K562 (cell line): Measurements from ENCODE around the gene ULK1. TPM values are rescaled to one million over a fixed set of nuclear protein-coding genes. Genes with fewer than 3 reads are reported as not detected.

Experiments
- AFF4 ChIP-seq: sonication (generic); formaldehyde crosslinking; IDR thresholded peaks from 2 replicates; pipeline ENCODE4 v1.8.0; 2023; ENCODE audit warnings: mild to moderate bottlenecking, missing genetic modification reagents
- ARNT ChIP-seq, 2 experiments: fragments of 450-650 bp; IDR thresholded peaks; 2 replicates each; pipeline ENCODE4 v1.6.1; 2016; ENCODE audit warnings: mild to moderate bottlenecking in 1 of 2
- CHCHD3 ChIP-seq: fragments of 250-450 bp; sonication (Bioruptor Pico); IDR thresholded peaks from 2 replicates; pipeline ENCODE4 v2.1.2; 2022; ENCODE audit warnings: mild to moderate bottlenecking
- FOXA1 ChIP-seq: fragments of 450-650 bp; IDR thresholded peaks from 2 replicates; pipeline ENCODE4 v1.6.1; 2016; ENCODE audit warnings: mild to moderate bottlenecking, borderline replicate concordance
- GATAD2B ChIP-seq: fragments of 450-650 bp; IDR thresholded peaks from 2 replicates; pipeline ENCODE4 v1.6.1; 2017; ENCODE audit warnings: mild to moderate bottlenecking, borderline replicate concordance
- KLF1 ChIP-seq: fragments of 450-650 bp; IDR thresholded peaks from 2 replicates; pipeline ENCODE4 v1.6.1; 2016; ENCODE audit warnings: missing genetic modification characterization, missing compliant biosample characterization
- NCOA4 ChIP-seq: fragments of 450-650 bp; IDR thresholded peaks from 2 replicates; pipeline ENCODE4 v1.6.1; 2018; ENCODE audit warnings: mild to moderate bottlenecking; ENCODE audit not compliant: partially characterized antibody
- NCOR1 ChIP-seq: fragments of 450-650 bp; IDR thresholded peaks from 2 replicates; pipeline ENCODE4 v1.6.1; 2016; ENCODE audit warnings: mild to moderate bottlenecking, moderate library complexity
- RAD51 ChIP-seq: fragments of 450-650 bp; IDR thresholded peaks from 2 replicates; pipeline ENCODE4 v1.7.1; 2016; ENCODE audit warnings: low read depth, mild to moderate bottlenecking, borderline replicate concordance
- RBBP5 ChIP-seq: fragments of 200-600 bp; sonication (generic); IDR thresholded peaks from 2 replicates; pipeline ENCODE4 v1.6.1; 2012; ENCODE audit warnings: borderline replicate concordance, mild to moderate bottlenecking, low read length, control low read depth, inconsistent platforms; ENCODE audit not compliant: insufficient read depth, poor library complexity, severe bottlenecking
- RBFOX2 ChIP-seq: fragments of 200-400 bp; formaldehyde crosslinking; IDR thresholded peaks from 2 replicates; pipeline ENCODE4 v1.6.1; 2017; ENCODE audit warnings: low read depth, mild to moderate bottlenecking, low read length, moderate library complexity
- RHOXF2B ChIP-seq: fragments of 250-450 bp; sonication (Bioruptor Pico); conservative IDR thresholded peaks from 2 replicates; pipeline ENCODE4 v1.5.1; 2021
- SETDB1 ChIP-seq: IDR thresholded peaks from one replicate; pipeline ENCODE4 v1.6.1; 2012; ENCODE audit warnings: low read length, control low read depth, inconsistent platforms
- SIX5 ChIP-seq, 2 experiments: IDR thresholded peaks; 2 replicates each; pipeline ENCODE4 v1.6.1; 2011; ENCODE audit warnings: low read length in 2 of 2, borderline replicate concordance in 1 of 2, low read depth in 1 of 2, mild to moderate bottlenecking in 1 of 2, moderate library complexity in 1 of 2; ENCODE audit not compliant: insufficient read depth in 1 of 2
- SMARCA4 ChIP-seq: fragments of 450-650 bp; IDR thresholded peaks from 2 replicates; pipeline ENCODE4 v1.6.1; 2016
- SRF ChIP-seq, 2 experiments: fragments of 250-450, 450-650 bp in 1 of 2; sonication (Bioruptor Pico) in 1 of 2; sonication (generic) in 1 of 2; formaldehyde crosslinking; IDR thresholded peaks; 2 replicates each; pipeline versions ENCODE4 v1.5.0 to v1.5.1; 2020 to 2022; ENCODE audit warnings: mild to moderate bottlenecking in 1 of 2, missing genetic modification reagents in 1 of 2
- ZFP91 ChIP-seq: sonication (generic); formaldehyde crosslinking; IDR thresholded peaks from 2 replicates; pipeline ENCODE4 v1.8.0; 2022; ENCODE audit warnings: mild to moderate bottlenecking, missing genetic modification reagents
- ZMIZ1 ChIP-seq, 2 experiments: fragments of 150-350 bp in 1 of 2; IDR thresholded peaks; 2 replicates each; pipeline ENCODE4 v1.6.1; 2012 to 2016; ENCODE audit warnings: low read depth in 2 of 2, low read length in 2 of 2, mild to moderate bottlenecking in 1 of 2, moderate library complexity in 1 of 2
- ZNF143 ChIP-seq: sonication (generic); formaldehyde crosslinking; IDR thresholded peaks from 2 replicates; pipeline ENCODE4 v1.9.0; 2022; ENCODE audit warnings: mild to moderate bottlenecking, missing genetic modification reagents
- ZNF23 ChIP-seq: fragments of 250-450 bp; sonication (Bioruptor Pico); IDR thresholded peaks from 2 replicates; pipeline ENCODE4 v1.4.0; 2020; ENCODE audit warnings: mild to moderate bottlenecking
- ZNF717 ChIP-seq: fragments of 250-450 bp; sonication (Bioruptor Pico); IDR thresholded peaks from 2 replicates; pipeline ENCODE4 v1.5.0; 2021
- polyA plus RNA-seq, 8 experiments: library from polyadenylated mRNA; depleted of rRNA in 4 of 8; stranded (reverse) in 5 of 8; unstranded in 3 of 8; fragments of >200 nt; fragmentation: Nextera tagmentation in 2 of 8; fragmentation: Illumina TruSeq in 1 of 8; extraction: Ambion mirVana in 2 of 8; extraction: Trizol in 1 of 8; gene quantifications; 2 replicates each; pipeline versions ENCODE4 v1.2.1 to v1.2.3, GENCODE V29; 2011 to 2014; ENCODE audit warnings: inconsistent platforms in 1 of 8, missing spikeins in 1 of 8
- total RNA-seq, 7 experiments: library from RNA; depleted of rRNA in 6 of 7; stranded (reverse); fragments of >200 nt in 6 of 7; fragmentation: Illumina TruSeq in 2 of 7; extraction: Trizol in 2 of 7; gene quantifications; 2 replicates each; pipeline versions ENCODE4 v1.2.1 to v1.2.3, GENCODE V29; 2011 to 2021; ENCODE audit warnings: low replicate concordance in 1 of 7

Gene ULK1
- total and polyA plus RNA-seq, 9 of the 15 experiments (the other 6 are each of a cell fraction or from before 2014, with no cell fraction given) = 0.15 to 29.4 (median 2.5) TPM

GRCh38 chr12:131928080-131928710 lies 33.8 kb downstream of the ULK1 start (continued):
- TF ChIP-seq AFF4 (CRISPR knock-in tag) (no peak), KLF1 (tag) (no peak), SMARCA4 (0 out of 2 replicates have a peak, but pooled peaks have one; percentile 42), GATAD2B (no peak), CHCHD3 (CRISPR knock-in tag) (no peak), RBFOX2 (no peak), ZNF717 (CRISPR knock-in tag) (no peak), NCOR1 (no peak), SETDB1 (no peak), ZNF143 (CRISPR knock-in tag) (no peak), SIX5 (IDR thresholded peaks at IDR 0.05; ENCODE audit: borderline replicate concordance in 1 of 2, insufficient read depth in 1 of 2, low read depth in 1 of 2, low read length in 2 of 2) (no peak), ZMIZ1 (IDR thresholded peaks at IDR 0.05; ENCODE audit: low read depth in 2 of 2, low read length in 2 of 2) (no peak), ZFP91 (CRISPR knock-in tag) (no peak), ARNT (IDR thresholded peaks at IDR 0.05) (no peak), RAD51 (no peak), SRF (CRISPR knock-in tag; IDR thresholded peaks at IDR 0.05) (peak in 1 of 2 experiments; percentile 32; a peak in 1 of 4 replicates), RBBP5 (no peak), NCOA4 (no peak), FOXA1 (no peak), RHOXF2B (CRISPR knock-in tag) (no peak), ZNF23 (CRISPR knock-in tag) (no peak)
